Measurements from ENCODE around the gene SEC22B. TPM values are rescaled to one million over a fixed set of nuclear protein-coding genes. Genes with fewer than 3 reads are reported as not detected.
"Not testable (repeated sequence)": the region's sequence is repeated elsewhere in the genome, so short reads cannot be mapped to it uniquely, and the experiment has no call there.

SEC22B gene
- polyA plus RNA-seq, 1 of the 3 experiments (the other 2 are of a cell fraction), result 15.2 TPM

DNA sequence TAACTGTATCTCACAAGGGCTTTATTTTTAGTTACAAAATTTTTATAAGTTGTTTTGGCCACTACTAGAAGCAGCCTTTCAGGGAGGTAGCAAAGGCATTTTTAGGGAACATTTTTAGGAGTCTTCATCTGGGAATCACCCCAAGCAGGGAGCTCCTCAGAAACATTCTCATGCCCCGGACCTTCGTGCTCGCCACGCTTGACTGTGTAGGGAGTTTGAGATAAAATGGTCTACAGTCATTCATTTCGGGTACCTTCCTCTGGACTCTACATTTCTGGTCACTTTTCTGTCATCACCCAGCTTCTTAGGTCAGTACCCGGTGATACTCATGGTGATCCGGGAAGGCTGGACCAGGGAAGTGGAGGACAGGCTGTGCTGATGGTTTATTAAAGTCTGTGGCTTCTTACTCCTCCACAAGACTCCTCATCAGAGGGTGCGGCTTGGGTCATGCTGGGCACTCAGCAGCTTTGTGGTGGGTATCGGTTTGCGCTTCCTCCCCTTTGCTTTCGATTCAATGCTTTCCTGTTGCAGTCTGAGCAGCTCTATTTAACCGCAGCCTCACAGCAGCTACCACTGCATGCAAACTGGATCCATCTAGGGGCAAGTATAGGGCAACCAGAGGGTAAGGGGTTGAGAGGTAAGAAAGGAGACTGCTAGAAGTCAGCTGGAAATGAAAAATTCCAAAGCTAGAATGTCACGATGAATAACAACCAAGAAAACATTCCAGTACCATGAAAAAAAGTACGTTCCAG, 33.6 kb downstream of the SEC22B start:
- Histone ChIP-seq H3K27ac (ENCODE audit: low read depth in 2 of 2, low read length in 1 of 2) (peak overlapping the region in 1 of 2 experiments; percentile 70; a peak in 2 of 4 replicates), H3K4me2 (peak overlapping the region; percentile 55; the same call in 1 of the 2 replicates), H3K4me1 (ENCODE audit: control insufficient read depth in 1 of 2, insufficient read depth in 2 of 2, low read depth in 1 of 2, low read length in 1 of 2) (peaks cover 0 to 13% of the 10 kb centered on the region in 2 experiments; a peak in 1 of 4 replicates)
- H2AFZ ChIP-seq (ENCODE audit: low read depth); H3K36me3 ChIP-seq (replicated peaks in 1 of 2; ENCODE audit: control insufficient read depth in 1 of 2, insufficient read depth in 2 of 2, low read length in 1 of 2); H3K4me3 ChIP-seq (ENCODE audit: low read depth in 2 of 2, low read length in 1 of 2); CTCF ChIA-PET; H3K9me3 ChIP-seq; H3K9ac ChIP-seq; H4K20me1 ChIP-seq (ENCODE audit: insufficient read depth); DNase-seq; H3K79me2 ChIP-seq (ENCODE audit: insufficient read depth); POLR2A ChIA-PET; H3F3A ChIP-seq (replicated peaks; ENCODE audit: insufficient read depth); H3K27me3 ChIP-seq (ENCODE audit: insufficient read depth); H3K9me2 ChIP-seq: not testable (repeated sequence)
- WGBS (ENCODE audit: low lambda C conversion rate), result 74% methylated on average over 9 of the region's 14 CpGs
- TF ChIP-seq FOSL2 (IDR thresholded peaks at IDR 0.05; ENCODE audit: borderline replicate concordance, low read depth), result 0 out of 2 replicates have a peak, but pooled peaks have one; percentile 29
- TF ChIP-seq, protein P1, sequence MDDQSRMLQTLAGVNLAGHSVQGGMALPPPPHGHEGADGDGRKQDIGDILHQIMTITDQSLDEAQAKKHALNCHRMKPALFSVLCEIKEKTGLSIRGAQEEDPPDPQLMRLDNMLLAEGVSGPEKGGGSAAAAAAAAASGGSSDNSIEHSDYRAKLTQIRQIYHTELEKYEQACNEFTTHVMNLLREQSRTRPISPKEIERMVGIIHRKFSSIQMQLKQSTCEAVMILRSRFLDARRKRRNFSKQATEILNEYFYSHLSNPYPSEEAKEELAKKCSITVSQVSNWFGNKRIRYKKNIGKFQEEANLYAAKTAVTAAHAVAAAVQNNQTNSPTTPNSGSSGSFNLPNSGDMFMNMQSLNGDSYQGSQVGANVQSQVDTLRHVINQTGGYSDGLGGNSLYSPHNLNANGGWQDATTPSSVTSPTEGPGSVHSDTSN (IDR thresholded peaks at IDR 0.05), result 0 out of 2 replicates have a peak, but pooled peaks have one; percentile 23
- TF ChIP-seq RXRA (IDR thresholded peaks at IDR 0.05; ENCODE audit: borderline replicate concordance, low read depth), result peak; percentile 83

DNA sequence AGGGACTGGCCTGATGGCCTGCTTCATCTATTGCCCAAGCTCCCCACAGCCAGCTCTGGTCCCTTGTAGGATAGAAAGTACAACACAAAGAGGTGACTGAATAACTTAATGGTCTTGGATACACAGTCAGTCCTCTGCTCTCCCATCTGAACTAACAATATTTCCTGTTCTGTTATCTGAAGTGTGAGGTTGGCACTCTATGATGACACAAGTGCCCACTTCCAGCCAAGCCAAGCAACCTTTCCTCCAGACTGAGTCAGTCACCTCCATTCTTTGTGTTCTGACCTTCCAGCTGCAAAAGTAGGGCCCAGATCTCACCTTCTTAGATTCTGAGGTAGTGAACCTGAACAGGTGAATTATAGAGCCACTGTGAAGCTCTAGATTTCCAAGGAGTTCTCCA, 34.5 kb downstream of the SEC22B start:
- H3K27ac ChIP-seq (ENCODE audit: low read depth in 2 of 2, low read length in 1 of 2); H2AFZ ChIP-seq (ENCODE audit: low read depth); H3K4me2 ChIP-seq; DNase-seq; H3F3A ChIP-seq (replicated peaks; ENCODE audit: insufficient read depth); H3K4me3 ChIP-seq (ENCODE audit: low read depth in 2 of 2, low read length in 1 of 2); H4K20me1 ChIP-seq (ENCODE audit: insufficient read depth); POLR2A ChIA-PET; H3K36me3 ChIP-seq (replicated peaks in 1 of 2; ENCODE audit: control insufficient read depth in 1 of 2, insufficient read depth in 2 of 2, low read length in 1 of 2); H3K9me2 ChIP-seq; H3K27me3 ChIP-seq (ENCODE audit: insufficient read depth); CTCF ChIA-PET; H3K9me3 ChIP-seq; H3K79me2 ChIP-seq (ENCODE audit: insufficient read depth); H3K9ac ChIP-seq: not testable (repeated sequence)
- H3K4me1 ChIP-seq (ENCODE audit: control insufficient read depth in 1 of 2, insufficient read depth in 2 of 2, low read depth in 1 of 2, low read length in 1 of 2), result peaks cover 0 to 13% of the 10 kb centered on the region in 2 experiments; a peak in 1 of 4 replicates

DNA sequence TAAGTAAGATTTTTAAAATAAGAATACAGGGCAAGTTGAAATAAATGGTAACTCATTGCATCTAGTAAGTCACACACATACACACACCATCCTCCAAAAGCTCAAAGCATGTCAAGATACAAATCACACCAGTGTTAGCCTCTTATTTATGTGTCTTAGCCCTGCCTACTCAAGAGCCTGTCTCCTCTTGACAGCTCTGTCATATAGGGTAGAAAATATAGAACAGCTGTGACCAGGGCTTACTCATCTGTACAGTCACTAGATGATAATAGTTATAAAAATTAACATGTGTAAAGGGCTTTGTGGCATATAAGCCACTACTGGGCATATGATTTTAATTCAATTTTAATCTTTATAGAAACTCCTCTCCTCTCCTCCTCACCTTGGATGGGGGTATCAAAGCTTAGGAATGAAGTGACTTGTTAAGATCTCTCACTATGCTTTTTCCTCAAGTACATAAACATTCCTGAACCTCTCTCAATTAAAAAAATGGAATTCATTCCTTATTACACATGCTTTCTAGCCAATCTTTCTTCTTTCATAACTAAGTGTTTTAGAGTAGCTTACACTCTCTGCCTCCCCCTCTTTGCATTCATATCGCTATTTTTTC, 35.6 kb downstream of the SEC22B start:
- H3K9me3 ChIP-seq; H3K9me2 ChIP-seq; H3F3A ChIP-seq (replicated peaks; ENCODE audit: insufficient read depth); CTCF ChIA-PET; H3K36me3 ChIP-seq (replicated peaks in 1 of 2; ENCODE audit: control insufficient read depth in 1 of 2, insufficient read depth in 2 of 2, low read length in 1 of 2); H3K79me2 ChIP-seq (ENCODE audit: insufficient read depth); H4K20me1 ChIP-seq (ENCODE audit: insufficient read depth); H3K27me3 ChIP-seq (ENCODE audit: insufficient read depth); H3K4me2 ChIP-seq; H3K4me3 ChIP-seq (ENCODE audit: low read depth in 2 of 2, low read length in 1 of 2); H2AFZ ChIP-seq (ENCODE audit: low read depth); H3K9ac ChIP-seq; POLR2A ChIA-PET; H3K27ac ChIP-seq (ENCODE audit: low read depth in 2 of 2, low read length in 1 of 2); DNase-seq: not testable (repeated sequence)
- WGBS (ENCODE audit: low lambda C conversion rate), result 44% methylated on average over 1 of the region's 1 CpG
- peaks cover 0 to 13% of the 10 kb centered on the region in 2 experiments; a peak in 1 of 4 replicates for H3K4me1 ChIP-seq (ENCODE audit: control insufficient read depth in 1 of 2, insufficient read depth in 2 of 2, low read depth in 1 of 2, low read length in 1 of 2)

DNA sequence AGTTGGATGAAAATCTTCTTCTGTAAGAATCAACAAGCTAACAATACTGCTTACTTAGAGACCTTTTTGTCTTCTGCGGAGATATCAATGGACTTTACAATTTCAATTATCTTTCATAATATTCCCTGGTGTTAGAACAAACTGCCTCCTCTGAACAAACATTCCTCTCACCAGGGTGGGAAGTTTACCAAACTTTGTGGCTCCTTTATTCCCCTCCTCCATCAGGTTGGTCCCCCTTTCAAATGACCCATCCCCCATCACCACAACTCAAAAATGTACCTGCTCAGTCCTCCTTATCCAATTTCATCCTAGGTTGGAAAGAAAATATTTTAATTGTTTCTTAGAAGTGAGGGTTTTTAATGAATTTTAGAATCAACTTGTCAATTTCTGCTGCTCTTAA, 40.2 kb downstream of the SEC22B start:
- DNase-seq; H3K9ac ChIP-seq; H3F3A ChIP-seq (replicated peaks; ENCODE audit: insufficient read depth); H3K4me2 ChIP-seq; H3K9me2 ChIP-seq; H3K4me1 ChIP-seq (ENCODE audit: control insufficient read depth in 1 of 2, insufficient read depth in 2 of 2, low read depth in 1 of 2, low read length in 1 of 2); H4K20me1 ChIP-seq (ENCODE audit: insufficient read depth); CTCF ChIA-PET; H3K9me3 ChIP-seq; H3K36me3 ChIP-seq (replicated peaks in 1 of 2; ENCODE audit: control insufficient read depth in 1 of 2, insufficient read depth in 2 of 2, low read length in 1 of 2); H3K4me3 ChIP-seq (ENCODE audit: low read depth in 2 of 2, low read length in 1 of 2); H3K27me3 ChIP-seq (ENCODE audit: insufficient read depth); H3K79me2 ChIP-seq (ENCODE audit: insufficient read depth); H3K27ac ChIP-seq (ENCODE audit: low read depth in 2 of 2, low read length in 1 of 2); POLR2A ChIA-PET; H2AFZ ChIP-seq (ENCODE audit: low read depth): not testable (repeated sequence)
- 96% methylated on average over 1 of the region's 1 CpG for WGBS (ENCODE audit: low lambda C conversion rate)

DNA sequence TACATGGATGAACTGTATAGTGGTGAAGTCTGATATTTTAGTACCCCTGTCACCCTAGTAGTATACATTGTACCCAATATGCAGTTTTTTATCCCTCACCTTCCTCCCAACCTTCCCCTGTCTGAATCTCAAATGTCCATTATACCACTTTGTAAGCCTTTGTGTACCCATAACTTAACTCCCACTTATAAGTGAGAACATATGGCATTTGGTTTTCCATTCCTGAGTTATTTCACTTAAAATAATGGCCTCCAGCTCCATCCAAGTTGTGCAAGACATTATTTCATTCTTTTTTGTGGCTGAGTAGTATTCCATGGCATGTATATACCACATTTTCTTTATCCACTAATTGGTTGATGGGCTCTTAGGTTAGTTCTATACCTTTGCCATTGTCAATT, 42.4 kb downstream of the SEC22B start:
- not testable (repeated sequence) for H3K27ac ChIP-seq (ENCODE audit: low read depth in 2 of 2, low read length in 1 of 2); H3K4me2 ChIP-seq

More for the DNA sequence above, 42.4 kb downstream of the SEC22B start:
- H3K4me3 ChIP-seq (ENCODE audit: low read depth in 2 of 2, low read length in 1 of 2); DNase-seq; H3K79me2 ChIP-seq (ENCODE audit: insufficient read depth); POLR2A ChIA-PET; H3K9me2 ChIP-seq; H3K9me3 ChIP-seq; H4K20me1 ChIP-seq (ENCODE audit: insufficient read depth); H3K36me3 ChIP-seq (replicated peaks in 1 of 2; ENCODE audit: control insufficient read depth in 1 of 2, insufficient read depth in 2 of 2, low read length in 1 of 2); CTCF ChIA-PET; H3F3A ChIP-seq (replicated peaks; ENCODE audit: insufficient read depth); H3K9ac ChIP-seq; H3K27me3 ChIP-seq (ENCODE audit: insufficient read depth); H3K4me1 ChIP-seq (ENCODE audit: control insufficient read depth in 1 of 2, insufficient read depth in 2 of 2, low read depth in 1 of 2, low read length in 1 of 2); H2AFZ ChIP-seq (ENCODE audit: low read depth): not testable (repeated sequence)
